Measurements from ENCODE around the gene FURIN.

DNA sequence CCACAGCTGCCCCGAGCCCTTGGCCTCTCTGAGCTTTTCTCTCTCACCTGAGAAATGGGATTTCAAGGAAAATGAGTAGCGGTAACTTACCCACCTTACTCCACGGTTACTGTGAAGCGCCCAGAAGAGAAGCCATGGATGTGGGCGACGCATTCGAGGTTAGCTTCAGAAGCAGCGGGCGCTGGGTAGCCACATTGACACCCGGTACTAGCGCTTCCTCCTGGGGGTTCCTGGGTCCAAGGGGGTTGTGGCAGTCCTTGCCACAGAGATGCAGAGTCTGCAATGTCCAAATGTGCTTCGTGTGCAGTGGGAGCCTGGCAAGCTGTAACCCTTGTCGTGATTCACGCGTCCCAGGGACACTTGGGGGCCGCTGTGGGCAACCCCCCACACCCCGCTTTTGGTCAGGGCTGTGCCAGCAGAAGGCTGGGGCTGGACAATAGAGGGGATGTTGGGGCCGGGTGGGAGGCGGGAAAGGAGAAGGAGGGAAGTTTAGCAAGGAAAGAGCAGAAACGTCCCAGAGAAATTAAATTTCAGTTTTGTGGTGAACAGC lies 41.4 kb upstream of the FURIN start:
- TF ChIP-seq PATZ1 (CRISPR knock-in tag; IDR thresholded peaks at IDR 0.05; ENCODE audit: borderline replicate concordance) (no peak), ZFP30 (CRISPR knock-in tag; IDR thresholded peaks at IDR 0.05) (no peak)

Data from SK-N-SH treated with all-trans-retinoic acid at 6 μM for 48 hours (cell line).